IMR-90 (cell line): ENCODE results near the gene DNTT.

Experiments
- CEBPB ChIP-seq: IDR thresholded peaks from 2 replicates; pipeline ENCODE4 v1.6.1; 2012; ENCODE audit warnings: low read depth, low read length, improper control_type of control experiment
- CTCF ChIP-seq: conservative IDR thresholded peaks from 2 replicates; pipeline ENCODE4 v1.5.1; 2012; ENCODE audit warnings: mild to moderate bottlenecking, low read depth, low read length, improper control_type of control experiment

- TF ChIP-seq CEBPB (no peak), CTCF (no peak)
These were observed 73.6 kb downstream of the DNTT start for GRCh38 chr10:96377816-96378294.
